ENCODE results near the gene ALG14.
"Not testable (repeated sequence)": the region's sequence is repeated elsewhere in the genome, so short reads cannot be mapped to it uniquely, and the experiment has no call there.

The ALG14 gene

GRCh38 chr1:95072532-95073419 is at the start of gene ALG14:
ALG14 (minus strand) TSS chr1:95072951; CDS start chr1:95072898, 53 bp downstream.
- peak; percentile 89 for DNase-seq (ENCODE audit: low read depth)

DNA sequence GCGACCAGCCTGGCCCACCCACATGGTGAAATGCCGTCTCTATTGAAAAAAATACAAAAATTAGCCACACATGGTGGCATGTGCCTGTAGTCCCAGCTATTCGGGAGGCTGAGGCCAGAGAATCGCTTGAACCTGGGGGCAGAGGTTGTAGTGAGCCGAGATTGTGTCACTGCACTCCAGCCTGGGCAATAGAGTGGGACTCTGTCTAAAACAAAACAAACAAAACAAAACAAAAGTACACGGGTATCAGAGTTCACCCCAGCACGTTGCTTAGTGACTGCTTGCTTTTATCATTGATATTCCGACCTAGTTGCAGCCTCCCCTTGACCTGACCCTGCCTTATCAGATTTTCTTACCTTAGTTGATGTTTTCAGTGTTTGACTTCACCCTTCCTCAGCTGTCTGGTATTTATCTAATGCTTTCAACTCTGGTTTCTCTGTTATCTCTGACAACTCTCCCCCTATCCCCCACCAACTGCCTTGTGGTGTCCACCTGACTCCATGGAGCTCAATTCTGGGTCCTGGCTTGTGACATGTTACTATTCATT is 49.5 kb upstream of the ALG14 start:
- no peak for DNase-seq (ENCODE audit: low read depth)

DNA sequence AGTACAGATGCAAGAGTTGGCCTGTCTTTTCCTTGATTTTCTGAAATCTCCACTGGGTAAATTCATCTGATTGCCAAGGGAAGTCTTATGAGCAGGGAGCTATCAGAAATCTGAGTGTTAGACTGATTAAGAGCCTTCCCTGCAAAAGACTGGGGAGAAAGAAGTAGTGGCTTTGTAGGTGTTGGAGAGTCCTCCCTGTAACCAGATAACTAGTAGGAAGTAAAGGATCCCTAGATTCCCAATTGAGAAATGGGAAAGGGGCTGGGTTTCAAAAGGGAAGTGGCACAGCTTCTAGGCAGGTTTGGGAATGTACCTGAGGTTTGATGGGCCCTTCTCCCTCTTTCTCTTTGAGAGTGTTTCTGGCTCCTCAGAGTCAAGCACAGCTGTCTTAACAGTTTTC is 46.5 kb upstream of the ALG14 start:
- DNase-seq (ENCODE audit: low read depth): no peak

- DNase-seq (ENCODE audit: low read depth): no peak
Measured at GRCh38 chr1:95118710-95119109, 46.0 kb upstream of the ALG14 start.

DNA sequence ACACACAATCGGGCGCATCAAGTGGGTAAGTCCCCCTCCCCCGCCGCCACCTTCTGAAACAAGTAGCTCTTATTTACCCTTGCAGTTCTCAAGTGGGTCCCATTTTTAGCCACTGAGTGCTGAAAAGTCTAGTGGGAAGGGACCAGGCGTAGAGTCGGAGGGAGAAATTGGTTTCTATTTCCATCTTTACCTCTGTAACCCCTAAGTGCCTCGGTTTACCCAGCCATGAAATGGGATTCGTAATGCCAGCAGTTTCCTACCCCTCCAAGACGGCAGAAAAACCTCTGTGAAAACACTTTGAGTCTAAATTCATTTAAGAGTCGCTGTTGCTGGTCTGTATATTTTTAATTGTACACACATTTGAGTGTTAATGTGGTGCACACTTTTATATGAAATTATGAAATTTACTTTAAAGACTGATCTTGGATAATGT is 45.3 kb upstream of the ALG14 start:
- DNase-seq (ENCODE audit: low read depth): no peak

- no peak for DNase-seq (ENCODE audit: low read depth)
Measured at GRCh38 chr1:95117207-95118066, 44.7 kb upstream of the ALG14 start, which contains the start of gene TLCD4. TLCD4 (plus strand) TSS chr1:95117355; CDS start chr1:95143902, 26,547 bp downstream.

DNA sequence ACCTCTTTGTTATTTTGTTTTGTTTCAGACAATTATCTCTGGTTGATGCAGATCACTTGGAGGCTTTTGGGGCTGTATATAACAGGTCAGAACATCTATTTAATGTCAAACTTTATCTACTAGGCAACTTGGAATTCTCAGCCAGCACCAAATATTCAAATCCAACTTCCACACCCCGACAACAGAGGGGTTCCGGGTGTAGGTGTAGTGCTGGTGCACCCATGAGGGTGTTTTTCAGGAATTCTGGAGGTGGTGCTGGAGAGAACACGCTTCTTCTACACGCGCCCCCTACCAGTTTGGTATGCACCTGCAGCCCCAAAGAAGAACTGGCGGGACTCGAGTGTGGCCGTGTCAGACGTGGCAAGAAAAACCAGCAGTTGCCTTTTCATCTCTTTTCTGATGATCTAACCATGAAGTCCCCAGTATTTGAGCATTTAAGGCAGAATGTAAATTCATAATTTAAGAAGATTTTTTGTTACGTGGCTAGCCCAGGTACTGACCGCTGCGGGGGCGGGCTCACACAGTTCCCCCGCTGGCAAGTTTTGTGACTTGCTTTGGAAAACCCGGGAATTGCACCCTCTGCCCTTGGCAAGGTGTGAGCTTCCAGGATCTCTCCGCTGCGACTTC is 43.9 kb upstream of the ALG14 start:
- DNase-seq (ENCODE audit: low read depth): no peak

DNA sequence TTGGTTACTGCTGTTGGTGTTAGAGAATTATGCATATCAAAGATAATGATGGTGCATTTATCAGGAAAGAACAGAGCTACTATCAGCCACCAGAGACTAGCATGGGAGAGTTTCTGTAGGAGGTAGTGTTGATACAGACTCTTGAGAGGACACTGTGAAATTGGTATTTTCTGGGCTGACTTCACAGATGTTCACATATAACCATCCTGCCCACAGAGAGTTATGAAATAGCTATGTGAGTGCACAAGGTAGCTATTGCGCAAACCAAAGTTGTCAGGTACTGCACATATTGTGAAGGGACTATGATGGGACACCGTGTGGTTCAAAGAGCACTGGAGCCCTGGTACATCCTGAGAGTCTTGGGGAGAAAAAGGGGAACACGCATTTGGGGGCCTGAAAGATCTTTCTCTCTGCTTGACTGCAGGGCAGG is 43.0 kb upstream of the ALG14 start:
- no peak for DNase-seq (ENCODE audit: low read depth)

- no peak for DNase-seq (ENCODE audit: low read depth)
Measured at GRCh38 chr1:95113684-95114083, 40.9 kb upstream of the ALG14 start.

DNA sequence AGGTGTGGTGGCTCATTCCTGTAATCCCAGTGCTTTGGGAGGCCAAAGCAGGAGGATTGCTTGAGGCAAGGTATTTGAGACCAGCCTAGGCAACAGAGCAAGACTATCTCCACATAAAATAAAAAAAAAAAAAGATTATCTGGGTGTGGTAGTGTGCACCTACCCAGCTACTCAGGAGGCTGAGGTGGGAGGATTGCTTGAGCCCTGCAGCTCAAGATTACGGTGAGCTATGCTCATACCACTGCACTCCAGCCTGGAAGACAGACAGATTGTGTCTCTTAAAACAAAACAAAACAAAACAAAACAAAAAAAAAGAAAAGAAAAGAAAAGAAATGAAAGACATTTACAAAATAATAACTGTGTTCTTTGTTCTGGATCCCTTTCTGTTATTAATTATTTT is 38.3 kb upstream of the ALG14 start:
- DNase-seq (ENCODE audit: low read depth): no peak

DNA sequence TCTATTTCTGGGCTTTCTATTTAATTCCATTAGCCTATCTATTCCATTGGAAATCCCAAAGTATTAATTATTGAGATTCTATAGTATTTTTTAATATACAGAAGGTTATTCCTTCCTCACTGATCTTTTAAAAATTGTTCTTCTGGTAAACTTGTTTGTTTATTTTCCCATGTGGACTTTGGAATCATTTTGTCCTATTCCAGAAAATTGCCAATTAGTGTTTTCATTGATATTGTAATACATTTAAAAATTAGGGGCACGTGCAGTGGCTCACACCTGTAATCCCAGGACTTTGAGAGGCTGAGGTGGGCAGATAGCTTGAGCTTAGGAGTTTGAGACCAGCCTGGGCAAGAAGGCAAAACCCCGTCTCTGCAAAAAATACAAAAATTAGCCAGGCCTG is 36.0 kb upstream of the ALG14 start:
- no peak for DNase-seq (ENCODE audit: low read depth)

DNA sequence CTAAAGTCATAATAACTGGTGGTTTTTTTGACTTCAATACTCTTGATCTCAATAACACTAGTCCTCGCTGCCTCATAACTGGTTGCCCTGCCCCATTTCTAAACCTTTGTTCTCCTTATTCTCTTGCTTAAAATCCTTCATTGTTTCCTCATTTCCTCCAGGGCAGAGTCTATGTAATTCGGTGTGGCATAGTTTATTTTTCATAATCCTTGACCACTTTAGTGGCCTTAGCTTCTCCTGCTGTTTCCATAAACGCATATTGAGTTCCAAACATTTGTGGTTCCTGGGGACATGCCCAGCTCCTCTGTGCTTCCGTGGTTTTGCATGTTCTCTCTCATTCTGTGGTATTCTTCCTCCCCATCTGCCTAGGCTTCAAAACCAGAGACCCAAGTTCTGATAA is 25.4 kb upstream of the ALG14 start:
- DNase-seq (ENCODE audit: low read depth): no peak

GRCh38 chr1:95097426-95097825 is 24.7 kb upstream of the ALG14 start:
- no peak for DNase-seq (ENCODE audit: low read depth)

GRCh38 chr1:95096218-95096841 is 23.6 kb upstream of the ALG14 start:
- DNase-seq (ENCODE audit: low read depth): no peak

DNA sequence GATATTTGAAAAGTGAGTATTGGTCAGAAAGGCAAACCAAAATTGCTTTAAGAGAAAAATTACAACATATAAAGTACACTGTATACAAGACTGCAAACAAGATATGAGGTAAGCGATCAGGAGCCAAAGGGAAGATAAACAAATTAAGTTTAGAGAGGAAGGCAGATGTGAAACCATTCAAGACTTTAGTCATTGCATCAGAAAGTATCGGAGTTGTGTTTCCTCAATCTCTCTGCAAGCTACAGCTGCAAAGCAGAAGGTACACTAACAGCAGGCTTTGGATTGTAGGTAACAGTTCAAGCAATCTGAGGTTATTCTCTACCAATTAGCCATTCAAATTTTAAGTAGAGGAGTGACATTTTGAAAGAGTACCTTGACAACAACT is 23.1 kb upstream of the ALG14 start:
- DNase-seq (ENCODE audit: low read depth): no peak

GRCh38 chr1:95094923-95095322 is 22.2 kb upstream of the ALG14 start:
- DNase-seq (ENCODE audit: low read depth): no peak

GRCh38 chr1:95093296-95093695 is 20.5 kb upstream of the ALG14 start:
- no peak for DNase-seq (ENCODE audit: low read depth)

- DNase-seq (ENCODE audit: low read depth): not testable (repeated sequence)
Measured at GRCh38 chr1:95092891-95093290, 20.1 kb upstream of the ALG14 start.

- not testable (repeated sequence) for DNase-seq (ENCODE audit: low read depth)
Measured at GRCh38 chr1:95091290-95091689, 18.5 kb upstream of the ALG14 start.

GRCh38 chr1:95089650-95090287 is 17.0 kb upstream of the ALG14 start:
- DNase-seq (ENCODE audit: low read depth): no peak

DNA sequence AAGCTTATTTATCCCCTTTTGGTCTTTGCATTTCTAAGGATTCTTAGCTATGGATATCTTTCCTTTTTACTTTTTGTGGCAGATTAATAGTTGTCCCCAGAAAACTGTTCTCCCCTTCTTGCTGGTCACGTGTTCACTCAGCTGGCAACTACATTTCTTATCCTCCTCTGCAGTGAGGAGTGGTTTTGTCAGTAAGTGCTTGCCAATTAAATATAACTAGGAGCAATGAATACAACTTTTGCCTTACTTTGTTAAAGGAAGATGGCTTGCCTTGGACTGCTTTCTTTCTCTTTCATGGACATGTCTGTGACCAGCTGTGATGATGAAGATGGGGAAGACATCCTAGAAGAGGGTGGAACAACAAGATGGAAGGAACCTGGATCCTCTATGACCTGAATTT is 15.6 kb upstream of the ALG14 start:
- DNase-seq (ENCODE audit: low read depth): no peak
